Right atrium auricular region (tissue), 2 donors: ENCODE results near the gene LHX4. TPM values are rescaled to one million over a fixed set of nuclear protein-coding genes. Genes with fewer than 3 reads are reported as not detected.

ENCODE experiments used
- DNase-seq: peaks from one replicate; pipeline ENCODE4 v3.0.0-alpha.2; 2019; ENCODE audit warnings: low spot score
- H3K27ac ChIP-seq, 2 donors: fragments of 200-600 bp; sonication (generic); 1 replicate in 1 of 2; 2 replicates in 1 of 2; pipeline ENCODE4 v1.5.1; 2016 to 2019
- H3K27me3 ChIP-seq, 2 donors: fragments of 200-600 bp; sonication (generic); one replicate each; pipeline versions ENCODE4 v1.5.1 to v1.6.0; 2017 to 2019
- H3K36me3 ChIP-seq: fragments of 200-600 bp; sonication (generic); one replicate; pipeline ENCODE4 v1.5.1; 2016
- H3K4me1 ChIP-seq, 2 donors: fragments of 200-600 bp; sonication (generic); one replicate each; pipeline versions ENCODE4 v1.5.1 to v1.6.0; 2017 to 2019
- H3K4me3 ChIP-seq, 2 donors: fragments of 200-600 bp; sonication (generic); 1 replicate in 1 of 2; 2 replicates in 1 of 2; pipeline ENCODE4 v1.5.1; 2017 to 2019; ENCODE audit warnings: mild to moderate bottlenecking in 1 of 2, moderate library complexity in 1 of 2
- H3K9me3 ChIP-seq, 2 donors: fragments of 200-600 bp; sonication (generic); one replicate each; pipeline ENCODE4 v1.5.1; 2019
- total RNA-seq, 2 donors: library from RNA; depleted of rRNA; stranded (reverse); fragments of >200 nt; gene quantifications; one replicate each; pipeline ENCODE4 v1.1.0, GENCODE V29; 2016
- TF ChIP-seq, protein P1 (sequence below), 2 donors: fragments of 200-600 bp; sonication (generic); IDR thresholded peaks; one replicate each; pipeline ENCODE4 v1.5.1; 2019; ENCODE audit warnings: antibody characterized with exemption in 2 of 2

The LHX4 gene
- not detected for total RNA-seq

DNA sequence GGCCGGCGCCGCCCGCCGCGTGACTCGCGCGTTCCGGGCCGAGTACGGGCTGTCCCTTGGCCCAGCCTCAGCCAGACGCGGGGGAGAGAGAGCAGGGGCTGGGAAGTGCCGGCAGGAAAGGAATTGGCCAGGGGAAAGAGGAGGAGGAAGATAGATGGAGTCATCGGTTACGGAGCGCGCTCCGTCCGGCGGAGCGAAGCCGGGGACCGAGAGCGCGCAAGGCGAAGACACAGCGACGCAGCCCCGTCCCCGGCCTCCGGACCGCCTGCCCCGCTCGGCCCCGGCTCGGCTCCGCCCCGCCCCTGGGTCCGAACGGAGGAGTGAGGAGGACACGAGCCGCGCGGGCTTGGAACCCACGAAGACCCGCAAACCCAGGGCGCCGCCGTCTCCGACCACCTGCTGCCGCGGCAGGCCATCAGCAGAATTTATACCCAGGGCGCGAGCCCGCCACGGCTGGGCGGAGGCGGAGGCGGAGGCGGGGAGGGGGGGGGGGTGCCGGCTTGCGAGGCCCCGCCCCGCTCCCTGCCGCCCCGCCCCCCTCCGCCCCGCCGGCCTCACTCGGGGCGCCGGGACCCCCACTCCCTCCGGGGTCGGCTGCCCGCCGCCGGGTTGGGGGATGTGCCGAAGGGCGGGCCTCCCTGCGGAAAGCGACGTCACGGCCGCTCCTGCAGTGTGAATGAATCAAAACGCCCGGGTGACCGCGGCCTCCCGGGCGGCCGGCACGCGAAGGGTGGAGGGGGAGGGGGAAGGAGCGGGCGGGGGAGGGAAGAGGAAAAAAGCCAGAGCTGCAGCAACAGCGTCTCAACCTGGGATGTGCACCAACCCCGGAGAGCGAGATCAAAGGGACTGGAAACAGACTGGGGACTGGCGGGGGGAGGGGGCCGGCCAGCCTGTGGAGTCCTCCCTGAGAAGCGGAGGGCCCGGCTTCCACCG, at the start of gene LHX4:
TSS of gene LHX4 (plus strand) at position 782 of the 933 bp plus-strand sequence. CDS start 266 bp downstream, outside the sequence.
- Histone ChIP-seq H3K9me3 (no peaks in the 10 kb centered on the region), H3K4me3 (peak within 1 kb of the TSS; percentile 39 to 60), H3K36me3 (no peaks in the 10 kb centered on the region), H3K4me1 (peaks cover 0 to 49% of the 10 kb centered on the region in 2 donors), H3K27me3 (peaks cover 50 to 63% of the 10 kb centered on the region in 2 donors), H3K27ac (no peak within 1 kb of the TSS)
- no peak for DNase-seq
- TF ChIP-seq, protein P1, sequence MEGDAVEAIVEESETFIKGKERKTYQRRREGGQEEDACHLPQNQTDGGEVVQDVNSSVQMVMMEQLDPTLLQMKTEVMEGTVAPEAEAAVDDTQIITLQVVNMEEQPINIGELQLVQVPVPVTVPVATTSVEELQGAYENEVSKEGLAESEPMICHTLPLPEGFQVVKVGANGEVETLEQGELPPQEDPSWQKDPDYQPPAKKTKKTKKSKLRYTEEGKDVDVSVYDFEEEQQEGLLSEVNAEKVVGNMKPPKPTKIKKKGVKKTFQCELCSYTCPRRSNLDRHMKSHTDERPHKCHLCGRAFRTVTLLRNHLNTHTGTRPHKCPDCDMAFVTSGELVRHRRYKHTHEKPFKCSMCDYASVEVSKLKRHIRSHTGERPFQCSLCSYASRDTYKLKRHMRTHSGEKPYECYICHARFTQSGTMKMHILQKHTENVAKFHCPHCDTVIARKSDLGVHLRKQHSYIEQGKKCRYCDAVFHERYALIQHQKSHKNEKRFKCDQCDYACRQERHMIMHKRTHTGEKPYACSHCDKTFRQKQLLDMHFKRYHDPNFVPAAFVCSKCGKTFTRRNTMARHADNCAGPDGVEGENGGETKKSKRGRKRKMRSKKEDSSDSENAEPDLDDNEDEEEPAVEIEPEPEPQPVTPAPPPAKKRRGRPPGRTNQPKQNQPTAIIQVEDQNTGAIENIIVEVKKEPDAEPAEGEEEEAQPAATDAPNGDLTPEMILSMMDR (IDR thresholded peaks at IDR 0.05) = no peak

- no peaks in the 10 kb centered on the region for H3K27me3 ChIP-seq
- peaks cover 0 to 5% of the 10 kb centered on the region in 2 donors for H3K4me1 ChIP-seq
- TF ChIP-seq, protein P1 (IDR thresholded peaks at IDR 0.05) = peak in 1 of 2 donors; percentile 52
- H3K27ac ChIP-seq = no peak overlapping the region
- H3K9me3 ChIP-seq = no peaks in the 10 kb centered on the region
- H3K4me3 ChIP-seq = no peak overlapping the region
- DNase-seq = no peak
- peaks cover 55% of the 10 kb centered on the region for H3K36me3 ChIP-seq
Observed at GRCh38 chr1:180181048-180181447, 49.0 kb upstream of the LHX4 start.

GRCh38 chr1:180181996-180182642, 47.9 kb upstream of the LHX4 start:
- Histone ChIP-seq H3K27ac (no peak overlapping the region), H3K4me3 (no peak overlapping the region), H3K27me3 (no peaks in the 10 kb centered on the region), H3K36me3 (peaks cover 66% of the 10 kb centered on the region), H3K9me3 (no peaks in the 10 kb centered on the region), H3K4me1 (peaks cover 0 to 9% of the 10 kb centered on the region in 2 donors)
- DNase-seq = no peak
- TF ChIP-seq, protein P1 (IDR thresholded peaks at IDR 0.05) = no peak

- H3K9me3 ChIP-seq = no peaks in the 10 kb centered on the region
- H3K4me3 ChIP-seq = no peak overlapping the region
- no peak overlapping the region for H3K27ac ChIP-seq
- H3K27me3 ChIP-seq = no peaks in the 10 kb centered on the region
- peaks cover 72% of the 10 kb centered on the region for H3K36me3 ChIP-seq
- DNase-seq = no peak
- peaks cover 0 to 10% of the 10 kb centered on the region in 2 donors for H3K4me1 ChIP-seq
- TF ChIP-seq, protein P1 (IDR thresholded peaks at IDR 0.05) = no peak
Observed at GRCh38 chr1:180182643-180183311, 47.3 kb upstream of the LHX4 start.

DNA sequence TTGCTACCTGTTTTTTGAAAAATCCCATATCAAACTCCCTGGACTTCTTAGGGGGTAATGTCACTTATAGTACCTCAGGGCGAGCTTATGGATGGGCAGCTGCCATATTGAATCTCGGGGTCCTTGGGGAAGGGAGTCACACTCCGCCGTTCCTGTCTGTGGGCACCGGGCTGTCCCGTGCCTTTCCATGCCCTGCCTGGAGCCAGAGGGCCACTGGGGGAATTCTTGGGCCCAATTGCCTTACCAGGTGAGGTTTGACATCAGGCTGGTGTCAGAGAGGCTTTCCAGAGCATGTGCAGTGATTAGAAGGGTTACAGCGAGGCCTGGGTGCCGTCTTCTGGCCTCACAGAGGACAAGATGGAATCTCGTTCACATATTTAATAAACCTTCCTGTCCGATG, 46.6 kb upstream of the LHX4 start:
- no peak overlapping the region for H3K4me3 ChIP-seq
- TF ChIP-seq, protein P1 (IDR thresholded peaks at IDR 0.05) = no peak
- H3K27me3 ChIP-seq = no peaks in the 10 kb centered on the region
- H3K36me3 ChIP-seq = peaks cover 79% of the 10 kb centered on the region
- DNase-seq = no peak
- no peak overlapping the region for H3K27ac ChIP-seq
- peaks cover 0 to 10% of the 10 kb centered on the region in 2 donors for H3K4me1 ChIP-seq
- no peaks in the 10 kb centered on the region for H3K9me3 ChIP-seq
